ENCODE measurements around the gene CHURC1. TPM values are rescaled to one million over a fixed set of nuclear protein-coding genes. Genes with fewer than 3 reads are reported as not detected.

The CHURC1 gene
- total and polyA plus RNA-seq, 2 of the 8 experiments (the other 6 are each of a cell fraction or from before 2014, with no cell fraction given) = 50.2 to 59.3 TPM

Small RNAs within 50 kb of the gene (small RNA-seq; reads per million reads assigned to genes)
- not detected for gene RPPH1-2P (ENCODE audit: insufficient read depth)

Other genes with a start within 250 kb of the CHURC1 start
- gene PLEKHG3, start 210.0 kb upstream of the CHURC1 start, total RNA-seq (2021; fragmentation: NEBNext Ultra II Directional; extraction: Animal tissue kit (Norgen Biotek cat#: 25700)) = 89.1 and 90.6 TPM in 2 replicates
- gene PLEKHG3, start 210.0 kb upstream of the CHURC1 start, polyA plus RNA-seq (2011; rRNA removed) = 43.4 and 52.2 TPM in 2 replicates
- 2.4 and 2.7 TPM in 2 replicates for gene SPTB, start 34.5 kb upstream of the CHURC1 start, total RNA-seq (2021; fragmentation: NEBNext Ultra II Directional; extraction: Animal tissue kit (Norgen Biotek cat#: 25700))
- gene SPTB, start 34.5 kb upstream of the CHURC1 start, polyA plus RNA-seq (2011; rRNA removed) = 0.30 and 0.60 TPM in 2 replicates
- 0.30 and 0.50 TPM in 2 replicates for gene GPX2, start 28.3 kb downstream of the CHURC1 start, total RNA-seq (2021; fragmentation: NEBNext Ultra II Directional; extraction: Animal tissue kit (Norgen Biotek cat#: 25700))
- 0.49 and 0.89 TPM in 2 replicates for gene GPX2, start 28.3 kb downstream of the CHURC1 start, polyA plus RNA-seq (2011; rRNA removed)
- 58.1 and 59.2 TPM in 2 replicates for gene RAB15, start 57.9 kb downstream of the CHURC1 start, total RNA-seq (2021; fragmentation: NEBNext Ultra II Directional; extraction: Animal tissue kit (Norgen Biotek cat#: 25700))
- gene RAB15, start 57.9 kb downstream of the CHURC1 start, polyA plus RNA-seq (2011; rRNA removed) = 38.8 and 63.4 TPM in 2 replicates
- gene FNTB, start 72.4 kb downstream of the CHURC1 start, total RNA-seq (2021; fragmentation: NEBNext Ultra II Directional; extraction: Animal tissue kit (Norgen Biotek cat#: 25700)) = 13.8 and 16.0 TPM in 2 replicates
- 19.3 and 20.7 TPM in 2 replicates for gene FNTB, start 72.4 kb downstream of the CHURC1 start, polyA plus RNA-seq (2011; rRNA removed)
- gene MAX, start 188.1 kb downstream of the CHURC1 start, total RNA-seq (2021; fragmentation: NEBNext Ultra II Directional; extraction: Animal tissue kit (Norgen Biotek cat#: 25700)) = 65.1 and 68.3 TPM in 2 replicates
- gene MAX, start 188.1 kb downstream of the CHURC1 start, polyA plus RNA-seq (2011; rRNA removed) = 35.8 and 36.9 TPM in 2 replicates